DMS153 (cell line): ENCODE measurements around the gene FAF1.

Experiments
- DNase-seq: peaks from one replicate; lab custom pipeline; 2025; lab: John Stamatoyannopoulos, UW

FAF1 gene

GRCh38 chr1:50415235-50416149, 544.6 kb downstream of the FAF1 start:
- DNase-seq: no peak

GRCh38 chr1:50414853-50415234, 545.2 kb downstream of the FAF1 start:
- DNase-seq: no peak

- no peak for DNase-seq
Measured at GRCh38 chr1:50412813-50413476, 547.1 kb downstream of the FAF1 start.

GRCh38 chr1:50405814-50406213, 554.3 kb downstream of the FAF1 start:
- DNase-seq: no peak

- no peak for DNase-seq
Measured at GRCh38 chr1:50393522-50394120, 566.4 kb downstream of the FAF1 start.
